HCT116 (cell line): Measurements from ENCODE around the gene C2orf78. TPM values are rescaled to one million over a fixed set of nuclear protein-coding genes. Genes with fewer than 3 reads are reported as not detected.

Experiments used
- ATAC-seq: fragments of 200-7000 bp; cut with Tn5 transposase; 2 replicates; pipeline ENCODE4 v1.9.1; 2020; ENCODE audit warnings: mild to moderate bottlenecking, moderate library complexity
- BruUV-seq: library from RNA; stranded (reverse); fragments of 400-500 nt; replicated peaks from 2 replicates; lab custom pipeline; 2021; lab: Mats Ljungman, UMichigan
- CTCF ChIA-PET: fragments of 300-600 bp; sonication (Branson Sonifier 250); formaldehyde crosslinking; loops from one replicate; lab custom pipeline; 2021; ENCODE audit warnings: antibody characterized with exemption; lab: Charles Lee
- POLR2A ChIA-PET: fragments of 300-600, 350-600 bp; sonication (Branson Sonifier 250); formaldehyde crosslinking; loops from one replicate; lab custom pipeline; 2021; ENCODE audit warnings: antibody characterized with exemption; lab: Charles Lee
- RAD21 ChIA-PET, 2 experiments: fragments of 300-600 bp; sonication (Branson Sonifier 250); formaldehyde crosslinking; loops; one replicate each; lab custom pipeline; 2023; ENCODE audit warnings: low total read pairs in 2 of 2; ENCODE audit not compliant: uncharacterized antibody in 2 of 2, unreplicated experiment in 2 of 2, low non-redundant PET in 1 of 2; lab: Charles Lee
- DNase-seq: peaks from one replicate; pipeline ENCODE4 v3.0.0-alpha.2; 2010; ENCODE audit warnings: low read depth, low spot score
- H2AFZ ChIP-seq: fragments of 200-600 bp; shearing (Covaris generic), sonication (generic); 2 replicates; pipeline ENCODE4 v1.6.1; 2017; ENCODE audit warnings: low read depth, mixed run types, mixed read lengths, antibody characterized with exemption, low read length; ENCODE audit not compliant: poor library complexity, severe bottlenecking
- H3K27ac ChIP-seq: 2 replicates; pipeline ENCODE4 v1.5.1; 2012; ENCODE audit warnings: low read depth, low read length
- H3K27me3 ChIP-seq: fragments of 200-600 bp; sonication (generic); 2 replicates; pipeline ENCODE4 v1.6.1; 2016; ENCODE audit warnings: mixed run types, low read length, mixed read lengths; ENCODE audit not compliant: insufficient read depth
- H3K36me3 ChIP-seq, 2 experiments: fragments of 200-500 bp in 1 of 2; fragments of 200-600 bp in 1 of 2; sonication (Bioruptor generic) in 1 of 2; sonication (generic) in 1 of 2; 2 replicates each; pipeline versions ENCODE4 v1.5.1 to v1.6.1; 2014 to 2016; ENCODE audit warnings: low read length in 2 of 2, inconsistent platforms in 1 of 2, mixed read lengths in 1 of 2, mixed run types in 1 of 2; ENCODE audit not compliant: insufficient read depth in 2 of 2, control insufficient read depth in 1 of 2
- H3K4me1 ChIP-seq, 2 experiments: fragments of 200-600 bp in 1 of 2; sonication (generic) in 1 of 2; 2 replicates each; pipeline versions ENCODE4 v1.5.1 to v1.6.1; 2012 to 2017; ENCODE audit warnings: low read length in 2 of 2, inconsistent platforms in 1 of 2, mild to moderate bottlenecking in 1 of 2, mixed read lengths in 1 of 2, mixed run types in 1 of 2, moderate library complexity in 1 of 2; ENCODE audit not compliant: insufficient read depth in 2 of 2, control insufficient read depth in 1 of 2
- H3K4me2 ChIP-seq: fragments of 200-600 bp; sonication (generic); 2 replicates; pipeline ENCODE4 v1.6.1; 2017; ENCODE audit warnings: mixed run types, low read length, mixed read lengths
- H3K4me3 ChIP-seq, 2 experiments: fragments of 200-600 bp in 1 of 2; sonication (generic) in 1 of 2; replicated peaks in 1 of 2; 2 replicates each; pipeline ENCODE4 v1.5.1; 2011 to 2016; ENCODE audit warnings: low read length in 2 of 2, control low read depth in 1 of 2, low read depth in 1 of 2, mild to moderate bottlenecking in 1 of 2, mixed read lengths in 1 of 2, mixed run types in 1 of 2
- H3K79me2 ChIP-seq: fragments of 200-600 bp; sonication (generic); 2 replicates; pipeline ENCODE4 v1.6.1; 2017; ENCODE audit warnings: mild to moderate bottlenecking, mixed run types, low read length, moderate library complexity, mixed read lengths; ENCODE audit not compliant: insufficient read depth
- H3K9ac ChIP-seq: fragments of 200-600 bp; sonication (generic); 2 replicates; pipeline ENCODE4 v1.6.1; 2016; ENCODE audit warnings: low read length, mixed read lengths
- H3K9me2 ChIP-seq: fragments of 200-600 bp; sonication (generic), shearing (Covaris generic); 2 replicates; pipeline ENCODE4 v1.6.1; 2017; ENCODE audit warnings: mixed run types, mild to moderate bottlenecking, moderate library complexity; ENCODE audit not compliant: insufficient read depth
- H3K9me3 ChIP-seq, 2 experiments: fragments of 200-500 bp in 1 of 2; fragments of 200-600 bp in 1 of 2; sonication (Bioruptor generic) in 1 of 2; sonication (generic) in 1 of 2; 2 replicates each; pipeline ENCODE4 v1.6.1; 2014 to 2017; ENCODE audit warnings: low read length in 2 of 2, mixed read lengths in 2 of 2, inconsistent platforms in 1 of 2, low read depth in 1 of 2, mild to moderate bottlenecking in 1 of 2, mixed run types in 1 of 2, moderate library complexity in 1 of 2; ENCODE audit not compliant: control insufficient read depth in 1 of 2, insufficient read depth in 1 of 2
- H4K20me1 ChIP-seq: fragments of 200-600 bp; sonication (generic), shearing (Covaris generic); 2 replicates; pipeline ENCODE4 v1.6.1; 2017; ENCODE audit warnings: mixed run types, mild to moderate bottlenecking, moderate library complexity; ENCODE audit not compliant: insufficient read depth
- CBX3 ChIP-seq: IDR thresholded peaks from 2 replicates; pipeline ENCODE4 v1.6.1; 2012; ENCODE audit warnings: low read depth
- CEBPB ChIP-seq: IDR thresholded peaks from 2 replicates; pipeline ENCODE4 v1.6.1; 2012; ENCODE audit warnings: low read depth
- EGR1 ChIP-seq: IDR thresholded peaks from 2 replicates; pipeline ENCODE4 v1.6.1; 2012; ENCODE audit warnings: low read depth
- ELF1 ChIP-seq: IDR thresholded peaks from 2 replicates; pipeline ENCODE4 v1.6.1; 2012; ENCODE audit warnings: low read depth, borderline replicate concordance
- EZH2phosphoT487 ChIP-seq: fragments of 200-600 bp; IDR thresholded peaks from 2 replicates; pipeline ENCODE4 v1.6.1; 2018; ENCODE audit warnings: antibody characterized with exemption, borderline replicate concordance
- JUND ChIP-seq: IDR thresholded peaks from 2 replicates; pipeline ENCODE4 v1.6.1; 2012
- POLR2A ChIP-seq: IDR thresholded peaks from 2 replicates; pipeline ENCODE4 v1.7.0; 2011; ENCODE audit warnings: borderline replicate concordance; ENCODE audit not compliant: insufficient read depth, insufficient read length; ENCODE audit errors: extremely low read depth
- RAD21 ChIP-seq: IDR thresholded peaks from 2 replicates; pipeline ENCODE4 v1.6.1; 2012; ENCODE audit warnings: low read depth, mild to moderate bottlenecking
- SIN3A ChIP-seq: IDR thresholded peaks from 2 replicates; pipeline ENCODE4 v1.6.1; 2012; ENCODE audit warnings: low read depth
- SRF ChIP-seq: IDR thresholded peaks from 2 replicates; pipeline ENCODE4 v1.6.1; 2012; ENCODE audit warnings: low read depth
- YY1 ChIP-seq: IDR thresholded peaks from 2 replicates; pipeline ENCODE4 v1.6.1; 2011; ENCODE audit warnings: low read length, low read depth, moderate library complexity, mild to moderate bottlenecking; ENCODE audit not compliant: insufficient replicate concordance; ENCODE audit errors: extremely low read depth
- ZFX ChIP-seq: fragments of 450-650 bp; IDR thresholded peaks from 2 replicates; pipeline ENCODE4 v1.6.1; 2017
- ZNF274 ChIP-seq: fragments of 200-500 bp; sonication (Bioruptor generic); IDR thresholded peaks from 2 replicates; pipeline ENCODE4 v1.6.1; 2014; ENCODE audit warnings: mild to moderate bottlenecking, low read depth, low read length, inconsistent platforms
- intact Hi-C: fragments of 100-400 bp; cut with micrococcal nuclease; formaldehyde crosslinking; loops from 2 replicates; pipeline ENCODE4 v1.10.0; 2022
- total RNA-seq: library from RNA; stranded (reverse); gene quantifications from one replicate; pipeline ENCODE4 v1.2.1, GENCODE V29; 2021; ENCODE audit not compliant: unreplicated experiment
- TF ChIP-seq, protein P1 (sequence below): IDR thresholded peaks from 2 replicates; pipeline ENCODE4 v1.6.1; 2012; ENCODE audit warnings: low read depth
- TF ChIP-seq, protein P2 (sequence below): IDR thresholded peaks from 2 replicates; pipeline ENCODE4 v1.6.1; 2011; ENCODE audit warnings: mild to moderate bottlenecking, low read length, moderate library complexity; ENCODE audit not compliant: insufficient replicate concordance; ENCODE audit errors: extremely low read depth
- TF ChIP-seq, protein P3 (sequence below), 3 experiments: fragments of 200-600 bp in 1 of 3; sonication (generic) in 1 of 3; IDR thresholded peaks in 2 of 3; conservative IDR thresholded peaks in 1 of 3; 2 replicates each; pipeline ENCODE4 v1.5.1; 2012 to 2017; ENCODE audit warnings: low read depth in 2 of 3, low read length in 2 of 3, antibody characterized with exemption in 1 of 3, borderline replicate concordance in 1 of 3, control low read depth in 1 of 3, mild to moderate bottlenecking in 1 of 3, mixed read lengths in 1 of 3, mixed run types in 1 of 3, moderate library complexity in 1 of 3; ENCODE audit not compliant: insufficient read depth in 1 of 3
- TF ChIP-seq, protein P4 (sequence below): IDR thresholded peaks from 2 replicates; pipeline ENCODE4 v1.6.1; 2012

Gene C2orf78
- total RNA-seq, 1 experiment from 2014 or later = 1.5 TPM

DNA sequence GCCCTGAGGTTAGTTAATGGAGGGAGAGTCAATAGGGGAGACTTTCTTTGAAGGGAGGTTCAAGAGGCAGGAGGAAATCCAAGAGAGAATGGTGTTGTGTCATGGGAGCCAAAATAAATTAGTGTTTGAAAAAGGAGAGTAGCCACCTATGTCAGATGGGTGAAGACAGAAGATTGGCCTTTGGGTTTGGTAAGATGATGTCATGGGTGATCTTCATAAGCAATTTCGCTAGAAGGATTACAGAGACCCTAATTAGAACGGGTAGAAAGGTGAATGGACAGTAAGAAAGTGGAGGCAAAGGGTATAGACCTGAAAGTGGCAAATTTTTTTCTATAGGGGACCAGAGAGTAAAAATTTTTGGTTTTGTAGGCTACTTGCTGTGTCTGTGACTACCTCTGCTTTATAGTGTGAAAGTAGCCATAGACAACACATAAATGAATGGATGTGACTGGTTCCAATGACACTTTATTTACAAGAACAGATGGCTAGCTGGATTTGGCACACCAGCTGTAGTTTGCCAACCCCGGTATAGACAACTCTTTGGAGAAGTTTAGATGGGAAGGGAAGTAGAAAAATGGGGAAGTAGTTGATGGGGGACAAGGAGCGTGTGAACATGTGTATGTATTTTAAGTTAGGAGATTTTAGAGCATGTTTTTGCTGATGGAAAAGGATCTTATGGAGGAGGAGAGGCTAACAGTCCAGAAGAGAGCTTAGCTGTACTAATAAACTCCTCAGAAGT is 54.0 kb downstream of the C2orf78 start:
- intact Hi-C loops = loop anchor here (5.0 kb wide), 1 partner anchor 309 kb away; the partner anchor contains the start of gene BOLA3
- BruUV-seq = no TSS peak
- Histone ChIP-seq H4K20me1 (no peaks in the 10 kb centered on the region; the same call in 1 of the 2 replicates), H3K27ac (no peak overlapping the region), H3K79me2 (peaks cover 35% of the 10 kb centered on the region), H3K9ac (no peak overlapping the region), H3K9me3 (no peaks in the 10 kb centered on the region), H2AFZ (no peak overlapping the region), H3K36me3 (peaks cover 6 to 14% of the 10 kb centered on the region in 2 experiments), H3K9me2 (no peaks in the 10 kb centered on the region), H3K4me2 (no peak overlapping the region), H3K27me3 (no peaks in the 10 kb centered on the region), H3K4me1 (no peaks in the 10 kb centered on the region), H3K4me3 (no peak overlapping the region)
- CTCF ChIA-PET = interaction anchor here (0.7 to 1.1 kb wide), 3 partner anchors 10 to 14 kb away, joined by 3 to 5 read pairs (median 3); partner anchors contain the start of gene STAMBP
- POLR2A ChIA-PET = no interaction called here
- TF ChIP-seq EZH2phosphoT487 = no peak
- no peak for TF ChIP-seq CEBPB
- TF ChIP-seq, protein P1, sequence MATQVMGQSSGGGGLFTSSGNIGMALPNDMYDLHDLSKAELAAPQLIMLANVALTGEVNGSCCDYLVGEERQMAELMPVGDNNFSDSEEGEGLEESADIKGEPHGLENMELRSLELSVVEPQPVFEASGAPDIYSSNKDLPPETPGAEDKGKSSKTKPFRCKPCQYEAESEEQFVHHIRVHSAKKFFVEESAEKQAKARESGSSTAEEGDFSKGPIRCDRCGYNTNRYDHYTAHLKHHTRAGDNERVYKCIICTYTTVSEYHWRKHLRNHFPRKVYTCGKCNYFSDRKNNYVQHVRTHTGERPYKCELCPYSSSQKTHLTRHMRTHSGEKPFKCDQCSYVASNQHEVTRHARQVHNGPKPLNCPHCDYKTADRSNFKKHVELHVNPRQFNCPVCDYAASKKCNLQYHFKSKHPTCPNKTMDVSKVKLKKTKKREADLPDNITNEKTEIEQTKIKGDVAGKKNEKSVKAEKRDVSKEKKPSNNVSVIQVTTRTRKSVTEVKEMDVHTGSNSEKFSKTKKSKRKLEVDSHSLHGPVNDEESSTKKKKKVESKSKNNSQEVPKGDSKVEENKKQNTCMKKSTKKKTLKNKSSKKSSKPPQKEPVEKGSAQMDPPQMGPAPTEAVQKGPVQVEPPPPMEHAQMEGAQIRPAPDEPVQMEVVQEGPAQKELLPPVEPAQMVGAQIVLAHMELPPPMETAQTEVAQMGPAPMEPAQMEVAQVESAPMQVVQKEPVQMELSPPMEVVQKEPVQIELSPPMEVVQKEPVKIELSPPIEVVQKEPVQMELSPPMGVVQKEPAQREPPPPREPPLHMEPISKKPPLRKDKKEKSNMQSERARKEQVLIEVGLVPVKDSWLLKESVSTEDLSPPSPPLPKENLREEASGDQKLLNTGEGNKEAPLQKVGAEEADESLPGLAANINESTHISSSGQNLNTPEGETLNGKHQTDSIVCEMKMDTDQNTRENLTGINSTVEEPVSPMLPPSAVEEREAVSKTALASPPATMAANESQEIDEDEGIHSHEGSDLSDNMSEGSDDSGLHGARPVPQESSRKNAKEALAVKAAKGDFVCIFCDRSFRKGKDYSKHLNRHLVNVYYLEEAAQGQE = no peak
- TF ChIP-seq, protein P2, sequence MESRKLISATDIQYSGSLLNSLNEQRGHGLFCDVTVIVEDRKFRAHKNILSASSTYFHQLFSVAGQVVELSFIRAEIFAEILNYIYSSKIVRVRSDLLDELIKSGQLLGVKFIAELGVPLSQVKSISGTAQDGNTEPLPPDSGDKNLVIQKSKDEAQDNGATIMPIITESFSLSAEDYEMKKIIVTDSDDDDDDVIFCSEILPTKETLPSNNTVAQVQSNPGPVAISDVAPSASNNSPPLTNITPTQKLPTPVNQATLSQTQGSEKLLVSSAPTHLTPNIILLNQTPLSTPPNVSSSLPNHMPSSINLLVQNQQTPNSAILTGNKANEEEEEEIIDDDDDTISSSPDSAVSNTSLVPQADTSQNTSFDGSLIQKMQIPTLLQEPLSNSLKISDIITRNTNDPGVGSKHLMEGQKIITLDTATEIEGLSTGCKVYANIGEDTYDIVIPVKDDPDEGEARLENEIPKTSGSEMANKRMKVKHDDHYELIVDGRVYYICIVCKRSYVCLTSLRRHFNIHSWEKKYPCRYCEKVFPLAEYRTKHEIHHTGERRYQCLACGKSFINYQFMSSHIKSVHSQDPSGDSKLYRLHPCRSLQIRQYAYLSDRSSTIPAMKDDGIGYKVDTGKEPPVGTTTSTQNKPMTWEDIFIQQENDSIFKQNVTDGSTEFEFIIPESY = no peak
- no peak for TF ChIP-seq YY1
- TF ChIP-seq, protein P3, sequence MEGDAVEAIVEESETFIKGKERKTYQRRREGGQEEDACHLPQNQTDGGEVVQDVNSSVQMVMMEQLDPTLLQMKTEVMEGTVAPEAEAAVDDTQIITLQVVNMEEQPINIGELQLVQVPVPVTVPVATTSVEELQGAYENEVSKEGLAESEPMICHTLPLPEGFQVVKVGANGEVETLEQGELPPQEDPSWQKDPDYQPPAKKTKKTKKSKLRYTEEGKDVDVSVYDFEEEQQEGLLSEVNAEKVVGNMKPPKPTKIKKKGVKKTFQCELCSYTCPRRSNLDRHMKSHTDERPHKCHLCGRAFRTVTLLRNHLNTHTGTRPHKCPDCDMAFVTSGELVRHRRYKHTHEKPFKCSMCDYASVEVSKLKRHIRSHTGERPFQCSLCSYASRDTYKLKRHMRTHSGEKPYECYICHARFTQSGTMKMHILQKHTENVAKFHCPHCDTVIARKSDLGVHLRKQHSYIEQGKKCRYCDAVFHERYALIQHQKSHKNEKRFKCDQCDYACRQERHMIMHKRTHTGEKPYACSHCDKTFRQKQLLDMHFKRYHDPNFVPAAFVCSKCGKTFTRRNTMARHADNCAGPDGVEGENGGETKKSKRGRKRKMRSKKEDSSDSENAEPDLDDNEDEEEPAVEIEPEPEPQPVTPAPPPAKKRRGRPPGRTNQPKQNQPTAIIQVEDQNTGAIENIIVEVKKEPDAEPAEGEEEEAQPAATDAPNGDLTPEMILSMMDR (IDR thresholded peaks at IDR 0.05 in 2 of 3, conservative IDR thresholded peaks at IDR 0.05 in 1 of 3; ENCODE audit: borderline replicate concordance in 1 of 3, insufficient read depth in 1 of 3, low read depth in 2 of 3, low read length in 2 of 3) = no peak
- no peak for TF ChIP-seq CBX3
- TF ChIP-seq SIN3A = no peak
- no peak for TF ChIP-seq POLR2A
- TF ChIP-seq RAD21 = no peak
- no peak for TF ChIP-seq EGR1
- no peak for TF ChIP-seq SRF
- TF ChIP-seq ZFX = no peak
- no peak for TF ChIP-seq ZNF274
- no peak for TF ChIP-seq ELF1
- TF ChIP-seq, protein P4, sequence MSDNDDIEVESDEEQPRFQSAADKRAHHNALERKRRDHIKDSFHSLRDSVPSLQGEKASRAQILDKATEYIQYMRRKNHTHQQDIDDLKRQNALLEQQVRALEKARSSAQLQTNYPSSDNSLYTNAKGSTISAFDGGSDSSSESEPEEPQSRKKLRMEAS = no peak
- no peak for TF ChIP-seq JUND
- DNase-seq = no peak
- RAD21 ChIA-PET = no interaction called here
- ATAC-seq = no peak
